Stimulated activated CD8-positive, alpha-beta memory T cell treated with anti-CD3 and anti-CD28 coated beads, Interleukin-15, amount 100 ng/mL, for 4 hours (primary cell): Measurements from ENCODE around the gene GRB2.
"Not testable (repeated sequence)": the region's sequence is repeated elsewhere in the genome, so short reads cannot be mapped to it uniquely, and the experiment has no call there.

Experiments used
- DNase-seq, 2 donors: peaks; one replicate each; pipeline ENCODE4 v3.0.0-alpha.2; 2020; ENCODE audit warnings: low read depth in 2 of 2

The GRB2 gene

DNA sequence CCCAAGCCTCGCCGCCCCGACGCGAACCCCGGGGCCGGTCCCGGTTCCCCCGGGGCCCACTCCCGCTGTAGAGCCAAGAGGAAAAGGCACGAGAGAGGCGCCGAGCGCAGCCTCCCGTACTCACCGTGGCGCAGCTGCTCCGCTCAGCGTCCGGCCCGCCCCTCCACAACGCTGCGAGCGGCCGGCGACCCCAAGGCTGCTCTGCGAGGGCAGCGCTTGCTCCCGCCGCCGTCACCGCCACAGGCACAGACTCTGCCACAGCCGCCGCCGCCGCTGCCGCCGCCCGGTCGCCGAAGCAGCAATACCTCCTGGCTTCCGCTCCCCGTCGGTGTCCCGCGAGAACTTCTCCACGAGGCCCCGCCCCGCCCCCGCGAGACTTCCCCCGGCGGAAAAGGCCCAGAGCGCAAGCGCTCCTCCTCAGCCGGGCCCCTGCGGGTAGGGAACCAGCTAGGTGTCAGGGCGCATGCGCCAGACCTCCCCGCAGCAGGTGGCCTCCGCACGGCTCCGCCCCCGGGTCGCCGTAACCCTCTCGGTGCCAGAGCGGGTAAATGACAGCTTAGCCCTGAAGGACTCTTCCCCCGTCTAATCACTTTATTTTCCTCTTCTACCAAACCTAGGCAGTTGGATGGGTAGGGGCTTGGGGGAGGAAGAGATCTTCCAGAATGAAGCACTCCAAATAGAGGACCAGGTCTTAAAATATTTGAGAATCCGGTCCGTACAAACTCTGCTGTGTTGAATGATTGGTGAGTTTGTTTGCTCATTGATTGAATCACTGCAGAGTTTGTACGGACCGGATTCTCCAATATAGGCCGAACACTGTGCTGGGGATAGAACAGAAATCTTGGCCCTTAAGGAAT, at the start of gene GRB2:
GRB2 (minus strand) TSS at position 314 of the 857 bp plus-strand sequence. CDS start 12,050 bp downstream, outside the sequence.
- DNase-seq: peak; percentile 99 to 100

DNA sequence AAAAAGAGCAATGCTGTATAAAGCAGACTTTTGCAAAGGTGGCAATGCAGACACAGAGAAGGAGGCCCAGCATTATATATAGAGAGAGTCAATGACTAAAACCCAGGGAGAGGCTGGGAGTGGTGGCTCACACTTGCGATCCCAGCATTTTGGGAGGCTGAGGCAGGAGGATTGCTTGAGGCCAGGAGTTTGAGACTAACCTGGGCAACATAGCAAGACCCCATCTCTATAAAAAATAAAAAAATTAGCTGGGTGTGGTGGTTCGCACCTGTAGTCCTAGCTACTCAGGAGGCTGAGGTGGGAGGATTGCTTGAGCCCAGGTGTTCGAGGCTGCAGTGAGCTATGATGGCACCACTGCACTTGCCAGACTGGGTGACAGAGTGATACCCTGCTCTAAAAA, 49.2 kb upstream of the GRB2 start:
- DNase-seq: not testable (repeated sequence)

GRCh38 chr17:75454193-75454592, 48.7 kb upstream of the GRB2 start:
- no peak for DNase-seq

DNA sequence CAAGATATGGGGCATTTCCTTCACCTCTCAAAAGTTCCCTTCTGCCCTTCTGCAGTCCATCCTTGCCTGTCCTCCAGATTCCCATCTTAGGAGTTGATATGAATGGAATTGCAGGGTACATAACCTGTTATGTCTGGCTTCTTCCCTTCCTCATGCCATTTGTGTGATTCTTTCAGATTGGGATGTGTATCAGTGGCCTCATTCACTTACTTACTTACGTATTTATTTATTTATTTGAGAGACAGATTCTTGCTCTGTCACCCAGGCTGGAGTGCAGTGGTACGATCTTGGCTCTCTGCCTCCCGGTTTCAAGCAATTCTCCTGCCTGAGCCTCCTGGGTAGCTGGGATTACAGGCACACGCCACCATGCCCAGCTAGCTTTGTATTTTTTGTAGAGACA, 44.8 kb upstream of the GRB2 start:
- DNase-seq: no peak

DNA sequence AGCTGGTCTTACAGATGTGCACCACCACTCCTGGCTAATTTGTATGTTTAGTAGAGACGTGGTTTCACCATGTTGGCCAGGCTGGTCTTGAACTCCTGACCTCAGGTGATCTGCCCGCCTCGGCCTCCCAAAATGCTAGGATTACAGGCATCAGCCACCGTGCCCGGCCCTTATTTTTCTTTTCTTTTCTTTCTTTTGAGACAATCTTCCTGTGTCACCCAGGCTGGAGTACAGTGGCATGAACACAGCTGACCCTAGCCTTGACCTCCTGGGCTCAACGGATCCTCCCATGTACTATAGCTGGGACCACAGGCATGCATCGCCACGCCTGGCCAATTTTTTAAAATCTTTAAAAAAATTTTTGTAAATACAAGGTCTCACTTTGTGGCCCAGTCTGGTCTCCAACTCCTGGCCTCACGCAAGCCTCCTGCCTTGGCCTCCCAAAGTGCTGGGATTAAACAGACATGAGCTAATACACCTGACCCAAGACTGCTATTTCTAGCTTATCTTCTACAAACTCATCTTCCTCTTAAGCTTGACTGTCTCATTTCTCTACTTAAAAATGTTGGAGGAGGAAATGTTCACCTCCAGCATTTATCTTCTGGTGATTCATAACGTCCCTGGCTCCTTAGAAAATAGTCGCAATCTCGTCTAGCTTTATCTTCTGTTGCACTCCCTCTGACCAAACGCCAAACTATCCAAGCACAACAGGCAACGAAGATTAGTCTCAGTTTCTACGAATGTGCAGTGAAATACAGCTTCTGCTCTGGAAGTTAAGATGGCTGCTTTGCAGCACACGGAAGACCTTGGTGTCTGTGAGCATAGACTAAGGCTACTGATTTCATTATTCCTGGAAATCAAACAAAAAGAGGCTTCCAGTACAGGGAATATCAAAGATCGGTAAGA, 42.7 kb upstream of the GRB2 start:
- no peak for DNase-seq

DNA sequence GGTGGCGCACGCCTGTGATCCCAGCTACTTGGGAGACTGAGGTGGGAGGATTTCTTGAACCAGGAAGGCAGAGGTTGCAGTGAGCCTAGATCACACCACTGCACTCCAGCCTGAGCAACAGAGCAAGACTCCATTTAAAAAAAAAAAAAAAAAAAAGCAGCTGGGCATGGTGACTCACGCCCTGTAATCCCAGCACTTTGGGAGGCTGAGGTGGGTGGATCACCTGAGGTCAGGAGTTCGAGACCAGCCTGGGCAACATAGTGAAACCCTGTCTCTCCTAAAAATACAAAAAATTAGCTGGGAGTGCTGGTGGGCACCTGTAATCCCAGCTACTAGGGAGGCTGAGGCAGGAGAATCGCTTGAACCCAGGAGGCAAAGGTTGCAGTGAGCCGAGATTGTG, 40.4 kb upstream of the GRB2 start:
- DNase-seq: not testable (repeated sequence)

DNA sequence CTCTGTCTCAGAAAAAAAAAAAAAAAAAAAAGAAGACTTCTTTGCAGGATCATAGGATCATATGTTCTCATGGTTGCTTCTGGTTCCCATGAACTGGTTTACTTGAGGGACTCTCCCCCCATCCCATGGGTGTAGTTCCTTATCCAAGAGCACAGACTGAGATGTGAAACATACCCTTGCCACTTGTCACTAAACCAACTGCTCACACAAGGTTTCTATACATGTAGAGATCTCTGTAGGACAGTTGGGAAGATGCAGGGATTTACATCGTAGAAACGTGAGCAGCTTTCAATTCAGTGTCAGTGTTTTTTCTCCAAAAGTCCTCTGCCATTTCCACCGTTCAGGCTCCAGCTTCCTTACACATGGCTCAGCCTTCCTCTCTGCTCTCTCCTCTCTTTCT, 39.8 kb upstream of the GRB2 start:
- DNase-seq: no peak

DNA sequence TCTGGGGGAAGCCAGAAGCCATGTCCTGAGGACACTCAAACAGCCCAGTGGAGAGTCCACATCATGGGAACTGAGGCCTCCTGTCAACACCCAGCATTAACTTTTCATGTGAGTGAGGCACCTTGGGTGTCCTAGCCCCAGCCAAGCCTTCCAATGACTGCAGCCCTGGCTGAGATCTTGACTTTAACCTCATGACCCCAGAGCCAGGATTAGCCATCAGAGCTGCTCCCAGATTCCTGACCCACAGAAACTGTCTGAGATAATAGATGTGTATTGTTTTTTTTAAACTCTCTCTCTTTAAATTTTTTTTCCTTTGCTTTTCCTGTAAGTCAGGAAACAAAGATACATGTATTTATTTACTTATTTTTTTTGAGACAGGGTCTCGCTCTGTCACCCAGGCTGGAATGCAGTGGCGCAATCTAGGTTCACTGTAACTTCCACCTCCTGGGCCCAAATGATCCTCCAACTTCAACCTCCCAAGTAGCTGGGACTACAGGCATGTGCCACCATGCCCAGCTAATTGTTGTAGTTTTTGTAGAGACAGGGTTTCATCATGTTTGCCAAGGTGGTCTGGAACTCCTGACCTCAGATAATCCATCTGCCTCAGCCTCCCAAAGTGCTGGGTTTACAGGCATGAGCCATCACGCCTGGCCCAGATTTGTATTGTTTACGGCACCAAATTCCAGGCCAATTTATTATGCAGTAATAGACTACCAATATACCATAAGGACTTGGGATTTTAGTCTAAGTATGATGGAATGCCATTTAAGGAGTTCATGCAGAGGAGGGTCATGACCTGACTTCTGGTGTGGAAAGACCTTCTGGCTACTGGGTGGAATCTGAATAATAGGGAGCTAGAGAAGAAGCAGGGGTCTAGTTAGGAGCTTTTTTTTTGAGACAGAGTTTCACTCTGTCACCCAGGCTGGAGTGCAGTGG, 37.0 kb upstream of the GRB2 start:
- DNase-seq: no peak

- DNase-seq: no peak
Measured at GRCh38 chr17:75440738-75441448, 35.4 kb upstream of the GRB2 start.

DNA sequence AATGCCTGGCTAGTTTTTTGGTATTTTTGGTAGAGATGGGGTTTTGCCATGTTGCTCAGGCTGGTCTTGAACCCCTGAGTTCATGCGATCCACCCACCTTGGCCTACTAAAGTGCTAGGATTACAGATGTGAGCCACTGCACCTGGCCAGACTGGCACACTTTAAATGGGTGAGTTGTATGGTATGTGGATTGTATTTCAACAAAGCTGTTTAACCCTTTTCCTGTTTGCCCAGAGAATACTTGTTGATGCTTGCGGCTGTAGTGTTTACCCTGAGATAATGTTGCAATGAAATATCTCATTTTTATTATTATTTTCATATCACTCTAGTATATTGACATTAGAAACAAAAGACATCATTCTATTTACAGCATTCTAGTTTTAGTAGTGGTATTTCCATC, 33.8 kb upstream of the GRB2 start:
- no peak for DNase-seq

DNA sequence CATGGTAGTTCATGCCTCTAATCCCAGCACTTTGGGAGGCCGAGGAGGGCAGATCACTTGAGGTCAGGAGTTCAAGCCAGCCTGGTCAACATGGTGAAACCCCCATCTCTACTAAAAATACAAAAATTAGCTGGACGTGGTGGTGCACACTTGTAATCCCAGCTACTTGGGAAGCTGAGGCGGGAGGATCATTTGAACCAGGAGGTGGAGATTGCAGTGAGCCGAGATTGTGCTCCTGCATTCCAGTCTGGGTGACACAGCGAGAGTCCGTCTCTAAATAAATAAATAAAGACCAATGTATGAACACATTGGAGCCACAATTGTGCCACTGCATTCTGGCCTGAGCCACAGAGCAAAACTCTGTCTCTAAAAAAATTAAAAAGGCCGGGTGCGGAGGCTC, 31.9 kb upstream of the GRB2 start:
- DNase-seq: not testable (repeated sequence)

GRCh38 chr17:75434433-75434832, 29.0 kb upstream of the GRB2 start:
- not testable (repeated sequence) for DNase-seq

GRCh38 chr17:75433218-75433783, 27.8 kb upstream of the GRB2 start:
- DNase-seq: no peak

- no peak for DNase-seq
Measured at GRCh38 chr17:75430159-75430974, 24.9 kb upstream of the GRB2 start.

DNA sequence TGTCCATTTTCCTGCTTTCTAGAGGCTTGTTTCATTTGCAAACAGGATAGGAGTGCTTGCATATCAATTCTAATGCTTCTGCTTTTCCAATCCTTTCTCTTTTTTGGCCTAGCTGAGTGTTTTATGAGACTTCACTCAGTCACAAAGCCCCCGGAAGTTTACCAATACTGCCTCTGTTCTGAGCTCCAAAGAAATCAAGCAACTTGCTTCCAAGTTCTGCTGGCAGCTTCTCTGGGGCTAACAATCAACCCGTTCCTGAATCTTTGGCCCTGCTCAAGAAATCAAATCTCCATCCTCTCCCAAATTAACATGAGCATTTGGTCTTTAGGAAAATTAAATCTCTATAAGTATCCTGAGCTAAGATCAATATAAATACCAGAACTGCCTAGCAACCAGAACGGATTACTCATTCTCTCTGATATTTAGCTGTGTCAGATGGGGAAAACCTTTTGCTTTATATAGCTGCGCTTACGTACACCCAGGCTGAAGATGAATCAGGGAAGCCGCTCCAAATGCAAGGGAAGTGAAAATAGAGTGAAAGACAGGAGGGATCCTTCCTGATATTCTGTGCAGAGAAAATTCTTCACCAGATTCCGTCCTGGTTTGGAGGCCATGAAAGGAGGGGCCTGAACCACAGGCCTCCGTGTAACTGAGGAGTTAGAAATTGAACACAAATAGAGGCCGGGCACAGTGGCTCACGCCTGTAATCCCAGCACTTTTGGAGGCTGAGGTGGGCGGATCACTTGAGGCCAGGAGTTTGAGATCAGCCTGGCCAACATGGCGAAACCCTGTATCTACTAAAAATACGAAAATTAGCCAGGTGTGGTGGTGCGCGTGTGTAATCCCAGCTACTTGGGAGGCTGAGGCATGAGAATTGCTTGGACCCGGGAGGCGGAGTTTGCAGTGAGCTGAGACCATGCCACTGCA, 23.3 kb upstream of the GRB2 start:
- no peak for DNase-seq

DNA sequence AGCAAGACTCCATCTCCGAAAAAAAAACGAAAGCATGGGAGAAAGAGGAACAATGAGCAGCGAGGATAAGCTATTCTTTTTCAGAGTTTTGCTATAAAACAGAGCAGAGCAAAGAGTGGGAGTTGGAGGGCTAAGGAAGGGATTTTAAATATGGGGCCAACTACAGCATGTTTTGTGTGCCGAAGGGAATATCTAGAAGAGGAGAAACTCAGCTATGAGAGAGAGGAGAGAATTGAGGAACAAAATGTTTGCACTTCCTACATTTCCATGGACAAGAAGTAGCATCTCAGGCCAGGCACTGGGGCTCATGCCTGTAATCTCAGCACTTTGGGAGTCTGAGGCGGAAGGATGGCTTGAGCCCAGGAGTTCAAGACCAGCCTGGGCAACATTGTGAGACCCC, 13.1 kb upstream of the GRB2 start:
- no peak for DNase-seq

DNA sequence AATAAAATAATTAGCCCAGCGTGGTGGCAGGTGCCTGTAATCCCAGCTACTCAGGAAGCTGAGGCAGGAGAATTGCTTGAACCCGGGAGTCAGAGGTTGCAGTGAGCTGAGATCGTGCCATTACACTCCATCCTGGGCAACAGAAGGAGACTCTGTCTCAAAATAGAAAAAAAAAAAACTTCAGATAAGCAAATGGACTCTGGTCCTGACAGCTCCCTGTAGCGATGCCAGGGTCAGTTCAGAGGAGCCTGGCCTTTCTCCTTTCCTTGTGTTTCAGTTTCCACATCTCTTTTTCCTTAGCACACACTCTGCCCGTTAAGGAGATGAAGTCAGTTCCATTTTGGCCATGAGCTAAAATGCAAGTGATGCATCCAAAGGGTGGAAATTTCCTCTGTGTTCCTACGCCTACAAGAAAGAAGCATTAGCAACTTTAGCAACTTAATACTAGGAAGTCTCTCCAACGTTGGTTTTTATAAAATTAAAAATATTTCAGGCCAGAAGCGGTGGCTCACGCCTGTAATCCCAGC, 11.6 kb upstream of the GRB2 start:
- DNase-seq: no peak

GRCh38 chr17:75416006-75416405, 10.5 kb upstream of the GRB2 start:
- no peak for DNase-seq
